ENCODE measurements around the gene GPR160. TPM values are rescaled to one million over a fixed set of nuclear protein-coding genes. Genes with fewer than 3 reads are reported as not detected.

GPR160 gene
- total RNA-seq, 1 donor from 2014 or later, result 65.5 TPM

DNA sequence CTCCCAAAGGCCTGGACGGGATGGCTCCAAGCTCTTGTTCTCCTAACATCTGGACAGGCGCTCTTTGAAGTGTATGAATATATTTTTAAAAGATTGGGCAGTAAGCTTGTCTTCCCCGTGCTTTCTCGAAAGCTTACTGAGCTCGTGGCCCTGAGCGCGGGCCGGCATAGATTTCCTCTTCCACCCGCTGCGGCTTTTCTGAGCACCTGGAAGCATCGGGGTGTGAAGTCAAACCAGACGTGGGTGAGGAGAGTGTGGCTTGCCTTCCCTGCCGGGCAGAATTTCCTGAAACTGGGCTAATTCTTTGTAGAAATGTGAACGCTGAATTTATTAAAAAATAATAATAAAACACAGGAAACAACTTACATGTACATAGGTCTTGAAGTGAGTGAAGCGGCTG lies 25.9 kb downstream of the GPR160 start:
- Mint-ChIP-seq H3K4me1 (peaks cover 3% of the 10 kb centered on the region), H3K27ac (peak overlapping the region; percentile 56), H3K4me3 (no peak overlapping the region), H3K36me3 (ENCODE audit: low read depth) (peaks cover 39% of the 10 kb centered on the region), H3K27me3 (no peaks in the 10 kb centered on the region), H3K9me3 (no peaks in the 10 kb centered on the region)
- POLR2A ChIA-PET, result interaction anchor here (0.9 to 1.1 kb wide), 2 partner anchors 198 to 292 kb away, joined by 3 to 4 read pairs; no protein-coding TSS in a partner anchor
- no peak for ATAC-seq (ENCODE audit: low read depth)
- CTCF ChIA-PET, result no interaction called here
- intact Hi-C loops (cut with micrococcal nuclease), result no loop called here
- DNase-seq, result no peak
- TF ChIP-seq, protein P1, sequence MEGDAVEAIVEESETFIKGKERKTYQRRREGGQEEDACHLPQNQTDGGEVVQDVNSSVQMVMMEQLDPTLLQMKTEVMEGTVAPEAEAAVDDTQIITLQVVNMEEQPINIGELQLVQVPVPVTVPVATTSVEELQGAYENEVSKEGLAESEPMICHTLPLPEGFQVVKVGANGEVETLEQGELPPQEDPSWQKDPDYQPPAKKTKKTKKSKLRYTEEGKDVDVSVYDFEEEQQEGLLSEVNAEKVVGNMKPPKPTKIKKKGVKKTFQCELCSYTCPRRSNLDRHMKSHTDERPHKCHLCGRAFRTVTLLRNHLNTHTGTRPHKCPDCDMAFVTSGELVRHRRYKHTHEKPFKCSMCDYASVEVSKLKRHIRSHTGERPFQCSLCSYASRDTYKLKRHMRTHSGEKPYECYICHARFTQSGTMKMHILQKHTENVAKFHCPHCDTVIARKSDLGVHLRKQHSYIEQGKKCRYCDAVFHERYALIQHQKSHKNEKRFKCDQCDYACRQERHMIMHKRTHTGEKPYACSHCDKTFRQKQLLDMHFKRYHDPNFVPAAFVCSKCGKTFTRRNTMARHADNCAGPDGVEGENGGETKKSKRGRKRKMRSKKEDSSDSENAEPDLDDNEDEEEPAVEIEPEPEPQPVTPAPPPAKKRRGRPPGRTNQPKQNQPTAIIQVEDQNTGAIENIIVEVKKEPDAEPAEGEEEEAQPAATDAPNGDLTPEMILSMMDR (IDR thresholded peaks at IDR 0.05), result no peak

DNA sequence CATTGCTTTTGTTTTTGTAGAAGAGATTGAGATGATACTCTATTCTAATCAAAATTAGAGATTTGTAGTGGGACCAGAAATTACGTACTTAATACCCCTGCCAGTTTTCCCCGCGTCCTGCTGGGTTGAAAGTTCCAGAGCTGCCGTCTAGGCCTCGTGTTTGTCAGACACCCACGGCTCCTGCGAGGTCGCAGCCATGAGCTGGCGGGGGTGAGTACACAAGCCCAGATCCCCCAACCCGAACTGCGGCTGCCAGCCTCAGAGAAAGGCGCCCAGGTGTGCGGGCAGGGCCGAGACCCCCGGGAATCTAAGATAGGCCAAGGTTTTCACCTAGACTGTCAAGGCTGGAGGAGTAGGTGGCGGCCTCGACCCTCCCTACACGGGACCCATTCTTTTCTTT lies 26.3 kb downstream of the GPR160 start:
- no peak overlapping the region for H3K4me3 Mint-ChIP-seq
- intact Hi-C loops (cut with micrococcal nuclease), result no loop called here
- no peak for DNase-seq
- no peaks in the 10 kb centered on the region for H3K4me1 Mint-ChIP-seq
- no peak overlapping the region for H3K27ac Mint-ChIP-seq
- peaks cover 42% of the 10 kb centered on the region for H3K36me3 Mint-ChIP-seq (ENCODE audit: low read depth)
- no peaks in the 10 kb centered on the region for H3K9me3 Mint-ChIP-seq
- no peak for ATAC-seq (ENCODE audit: low read depth)
- ChIA-PET POLR2A (interaction anchor here (0.6 to 1.1 kb wide), 3 partner anchors 132 to 292 kb away, joined by 3 to 12 read pairs (median 4); no protein-coding TSS in a partner anchor), CTCF (no interaction called here)
- no peaks in the 10 kb centered on the region for H3K27me3 Mint-ChIP-seq
- TF ChIP-seq, protein P1 (IDR thresholded peaks at IDR 0.05), result no peak

DNA sequence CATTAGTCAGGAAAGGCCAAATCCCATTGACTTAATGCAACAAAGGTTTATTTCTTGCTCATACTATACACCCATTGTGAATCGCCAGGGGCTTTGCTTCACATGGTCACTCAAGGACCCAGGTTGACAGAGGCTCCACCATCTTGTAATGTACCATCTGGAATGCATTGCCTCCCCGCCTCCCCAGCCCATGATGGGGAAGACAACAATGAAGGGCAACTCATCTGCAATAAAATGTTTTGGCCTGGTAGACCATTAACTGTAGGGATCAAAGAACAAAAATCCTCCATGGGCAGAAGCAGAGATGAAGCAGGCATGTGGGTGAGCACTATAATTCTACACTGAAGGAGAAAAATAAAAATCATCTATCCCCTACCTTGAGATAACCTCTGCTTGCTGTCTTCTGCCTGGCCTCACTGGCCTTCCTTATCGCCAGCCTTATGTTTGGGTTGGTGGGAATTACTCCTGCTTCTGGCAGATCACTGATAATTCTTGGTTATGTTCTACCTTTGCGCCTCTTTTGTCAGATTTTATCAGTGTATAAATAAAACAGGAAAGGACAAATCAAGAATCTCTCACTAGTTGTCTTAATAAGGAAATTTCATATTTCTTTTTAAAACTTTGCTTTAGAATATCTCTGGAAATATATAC lies 37.8 kb downstream of the GPR160 start:
- DNase-seq, result no peak
- H3K4me1 Mint-ChIP-seq, result peaks cover 12% of the 10 kb centered on the region

DNA sequence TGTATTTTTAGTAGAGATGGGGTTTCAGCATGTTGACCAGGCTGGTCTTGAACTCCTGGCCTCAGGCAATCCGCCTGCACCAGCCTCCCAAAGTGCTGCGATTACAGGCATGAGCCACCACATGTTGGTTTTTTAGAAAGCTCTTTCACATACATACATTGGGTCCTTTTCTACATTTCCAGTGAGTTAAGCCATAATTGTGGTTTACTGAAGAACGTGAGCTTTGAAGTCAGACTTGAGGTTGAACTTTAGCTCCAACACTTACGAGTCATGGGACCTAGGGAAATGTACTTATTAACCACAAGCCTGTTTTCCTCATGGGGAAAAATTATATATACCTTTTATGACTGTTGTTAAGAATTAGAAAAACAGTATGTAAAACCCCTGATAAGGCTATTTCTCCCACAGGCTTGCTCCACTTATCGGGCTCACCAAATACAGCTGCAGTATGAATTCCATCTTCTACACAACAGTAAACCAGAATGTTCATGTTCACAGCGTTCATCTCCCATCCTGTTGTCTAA lies 39.0 kb downstream of the GPR160 start:
- intact Hi-C loops (cut with micrococcal nuclease), result no loop called here
- CTCF ChIA-PET, result no interaction called here
- TF ChIP-seq, protein P1 (IDR thresholded peaks at IDR 0.05), result no peak
- POLR2A ChIA-PET, result interaction anchor here (0.6 to 1.1 kb wide), 2 partner anchors 30 to 38 kb away, joined by 3 read pairs; no protein-coding TSS in a partner anchor
- DNase-seq (no peak), ATAC-seq (ENCODE audit: low read depth) (no peak)
- H3K36me3 Mint-ChIP-seq (ENCODE audit: low read depth), result peaks cover 38% of the 10 kb centered on the region
- no peak overlapping the region for H3K27ac Mint-ChIP-seq
- no peaks in the 10 kb centered on the region for H3K27me3 Mint-ChIP-seq
- no peaks in the 10 kb centered on the region for H3K9me3 Mint-ChIP-seq
- no peak overlapping the region for H3K4me3 Mint-ChIP-seq
- H3K4me1 Mint-ChIP-seq, result peaks cover 14% of the 10 kb centered on the region

More for the DNA sequence above, 37.8 kb downstream of the GPR160 start:
- CTCF ChIA-PET, result no interaction called here
- TF ChIP-seq, protein P1 (IDR thresholded peaks at IDR 0.05), result no peak
- Mint-ChIP-seq H3K36me3 (ENCODE audit: low read depth) (peaks cover 31% of the 10 kb centered on the region), H3K4me3 (no peak overlapping the region), H3K27ac (no peak overlapping the region), H3K9me3 (no peaks in the 10 kb centered on the region), H3K27me3 (no peaks in the 10 kb centered on the region)
- POLR2A ChIA-PET, result no interaction called here
- intact Hi-C loops (cut with micrococcal nuclease), result no loop called here
- ATAC-seq (ENCODE audit: low read depth), result no peak

DNA sequence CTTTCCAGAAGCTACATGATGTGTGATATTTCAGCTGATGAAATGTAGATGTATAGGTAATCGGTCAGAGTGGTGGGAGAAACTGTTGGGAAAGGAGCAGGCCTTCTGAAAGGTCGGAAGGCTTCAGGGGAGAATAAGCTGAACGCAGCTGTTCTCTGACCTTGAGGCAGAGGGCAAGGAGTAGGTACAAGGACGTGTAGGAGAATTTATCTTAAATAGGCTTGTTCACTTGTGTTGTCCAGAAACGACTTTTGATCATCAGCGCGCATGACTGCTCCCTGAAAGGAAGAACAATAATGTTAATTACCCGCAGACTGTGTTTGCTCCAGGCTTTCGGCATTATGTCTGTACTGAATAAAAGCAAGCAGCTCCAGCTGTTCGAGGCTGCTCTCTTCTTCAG lies 39.6 kb downstream of the GPR160 start:
- ATAC-seq (ENCODE audit: low read depth), result no peak
- no peak for DNase-seq
- intact Hi-C loops (cut with micrococcal nuclease), result no loop called here
- Mint-ChIP-seq H3K27ac (no peak overlapping the region), H3K9me3 (no peaks in the 10 kb centered on the region), H3K36me3 (ENCODE audit: low read depth) (peaks cover 43% of the 10 kb centered on the region), H3K27me3 (no peaks in the 10 kb centered on the region), H3K4me3 (no peak overlapping the region), H3K4me1 (peaks cover 14% of the 10 kb centered on the region)
- TF ChIP-seq, protein P1 (IDR thresholded peaks at IDR 0.05), result no peak
- ChIA-PET CTCF (no interaction called here), POLR2A (interaction anchor here (1.1 kb wide), 1 partner anchor 38 kb away, joined by 3 read pairs; no protein-coding TSS in a partner anchor)
